ENCODE results near the gene GABRR2. TPM values are rescaled to one million over a fixed set of nuclear protein-coding genes. Genes with fewer than 3 reads are reported as not detected.
"Not testable (repeated sequence)": the region's sequence is repeated elsewhere in the genome, so short reads cannot be mapped to it uniquely, and the experiment has no call there.

Gene GABRR2
- total RNA-seq, 6 donors from 2014 or later, result 0.30 to 3.1 (median 1.6) TPM

GRCh38 chr6:89243331-89243629 is 71.8 kb downstream of the GABRR2 start:
- TF ChIP-seq POLR2AphosphoS5 (IDR thresholded peaks at IDR 0.05), result no peak
- no peak for TF ChIP-seq POLR2A (IDR thresholded peaks at IDR 0.05)
- no peak for TF ChIP-seq EP300 (IDR thresholded peaks at IDR 0.05)
- TF ChIP-seq CTCF (IDR thresholded peaks at IDR 0.05), result no peak
- Histone ChIP-seq H3K9me3 (no peaks in the 10 kb centered on the region), H3K36me3 (no peaks in the 10 kb centered on the region), H3K4me3 (no peak overlapping the region), H3K4me1 (no peaks in the 10 kb centered on the region), H3K27me3 (no peaks in the 10 kb centered on the region), H3K27ac (no peak overlapping the region)
- DNase-seq (no peak), ATAC-seq (ENCODE audit: low FRiP score in 2 of 2) (no peak)
- 50 to 54% methylated on average over 1 of the region's 1 CpG for WGBS, 2 donors

- Histone ChIP-seq H3K9me3 (no peaks in the 10 kb centered on the region), H3K36me3 (no peaks in the 10 kb centered on the region), H3K27ac (no peak overlapping the region), H3K4me3 (no peak overlapping the region), H3K27me3 (no peaks in the 10 kb centered on the region), H3K4me1 (no peaks in the 10 kb centered on the region)
- DNase-seq, result no peak
- ATAC-seq (ENCODE audit: low FRiP score in 2 of 2), result peak in 1 of 2 donors; percentile 51
- WGBS, 2 donors, result 12% methylated on average over 3 of the region's 3 CpGs
- TF ChIP-seq POLR2AphosphoS5 (IDR thresholded peaks at IDR 0.05), result no peak
- TF ChIP-seq POLR2A (IDR thresholded peaks at IDR 0.05), result no peak
- peak in 4 of 6 experiments; percentile 29 to 61 (median 54) for TF ChIP-seq CTCF (IDR thresholded peaks at IDR 0.05)
These were observed 72.3 kb downstream of the GABRR2 start for GRCh38 chr6:89242574-89243330.

DNA sequence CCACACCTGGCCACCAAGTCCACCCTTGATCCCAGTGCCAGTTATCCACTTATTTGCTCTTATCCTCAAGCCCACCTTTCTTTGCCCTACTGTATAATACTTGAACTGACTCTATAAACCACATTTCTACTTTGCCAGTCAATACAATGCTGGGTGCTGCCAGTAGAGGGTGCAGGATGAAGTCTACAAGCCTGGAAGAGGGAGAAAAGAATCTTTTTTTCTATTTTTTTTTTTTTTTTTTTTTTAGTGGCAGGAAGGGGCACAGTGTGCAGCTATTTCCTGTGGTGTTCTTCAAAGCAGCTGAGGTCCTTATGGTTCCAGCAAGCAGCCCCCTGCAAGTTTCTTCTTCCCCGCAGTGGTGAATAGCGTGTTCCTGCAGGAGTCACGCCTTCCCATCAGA is 75.8 kb downstream of the GABRR2 start:
- Histone ChIP-seq H3K27ac (no peak overlapping the region), H3K9me3 (peaks cover 0 to 5% (median 0%) of the 10 kb centered on the region in 4 donors), H3K36me3 (no peaks in the 10 kb centered on the region), H3K4me3 (no peak overlapping the region), H3K27me3 (no peaks in the 10 kb centered on the region), H3K4me1 (no peaks in the 10 kb centered on the region)
- WGBS, 2 donors, result 74 to 79% methylated on average over 3 of the region's 3 CpGs
- DNase-seq (no peak), ATAC-seq (ENCODE audit: low FRiP score in 2 of 2) (peak in 1 of 2 donors; percentile 22)
- TF ChIP-seq EP300 (IDR thresholded peaks at IDR 0.05) (no peak), POLR2AphosphoS5 (IDR thresholded peaks at IDR 0.05) (no peak), POLR2A (IDR thresholded peaks at IDR 0.05) (no peak), CTCF (IDR thresholded peaks at IDR 0.05) (no peak)

GRCh38 chr6:89237158-89237557 is 77.9 kb downstream of the GABRR2 start:
- Histone ChIP-seq H3K4me3 (no peak overlapping the region), H3K27me3 (no peaks in the 10 kb centered on the region), H3K36me3 (no peaks in the 10 kb centered on the region), H3K9me3 (peaks cover 0 to 5% (median 0%) of the 10 kb centered on the region in 4 donors), H3K4me1 (no peaks in the 10 kb centered on the region), H3K27ac (no peak overlapping the region)
- TF ChIP-seq POLR2AphosphoS5 (IDR thresholded peaks at IDR 0.05) (no peak), POLR2A (IDR thresholded peaks at IDR 0.05) (no peak), CTCF (IDR thresholded peaks at IDR 0.05) (no peak), EP300 (IDR thresholded peaks at IDR 0.05) (no peak)
- DNase-seq (no peak), ATAC-seq (ENCODE audit: low FRiP score in 2 of 2) (no peak)

- H3K27me3 ChIP-seq; H3K27ac ChIP-seq; H3K4me3 ChIP-seq; H3K4me1 ChIP-seq; H3K9me3 ChIP-seq; ATAC-seq (ENCODE audit: low FRiP score in 2 of 2); H3K36me3 ChIP-seq; DNase-seq: not testable (repeated sequence)
- WGBS, 2 donors, result 76 to 81% methylated on average over 14 to 15 of the region's 15 CpGs
These were observed 81.5 kb downstream of the GABRR2 start for GRCh38 chr6:89233605-89234004.
